ENCODE data around the gene PLSCR1. TPM values are rescaled to one million over a fixed set of nuclear protein-coding genes. Genes with fewer than 3 reads are reported as not detected.
"Not testable (repeated sequence)": the region's sequence is repeated elsewhere in the genome, so short reads cannot be mapped to it uniquely, and the experiment has no call there.

The PLSCR1 gene
- total RNA-seq, 1 donor from 2014 or later = 209 TPM

DNA sequence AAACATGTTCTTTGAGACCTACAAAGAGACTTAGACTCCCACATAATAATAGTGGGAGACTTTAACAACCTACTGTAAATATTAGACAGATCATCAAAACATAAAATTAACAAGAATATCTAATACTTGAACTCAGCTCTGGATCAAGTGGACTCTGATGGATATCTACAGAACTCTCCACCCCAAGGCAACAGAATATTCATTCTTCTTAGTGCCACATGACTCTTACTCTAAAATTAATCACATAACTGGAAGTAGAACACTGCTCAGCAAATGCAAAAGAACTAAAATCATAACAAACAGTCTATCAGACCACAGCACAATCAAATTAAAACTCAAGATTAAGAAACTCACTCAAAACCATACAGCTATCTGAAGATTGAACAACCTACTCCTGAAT is 59.1 kb downstream of the PLSCR1 start:
- no peak for DNase-seq (ENCODE audit: extremely low read depth, low read depth, low spot score)

DNA sequence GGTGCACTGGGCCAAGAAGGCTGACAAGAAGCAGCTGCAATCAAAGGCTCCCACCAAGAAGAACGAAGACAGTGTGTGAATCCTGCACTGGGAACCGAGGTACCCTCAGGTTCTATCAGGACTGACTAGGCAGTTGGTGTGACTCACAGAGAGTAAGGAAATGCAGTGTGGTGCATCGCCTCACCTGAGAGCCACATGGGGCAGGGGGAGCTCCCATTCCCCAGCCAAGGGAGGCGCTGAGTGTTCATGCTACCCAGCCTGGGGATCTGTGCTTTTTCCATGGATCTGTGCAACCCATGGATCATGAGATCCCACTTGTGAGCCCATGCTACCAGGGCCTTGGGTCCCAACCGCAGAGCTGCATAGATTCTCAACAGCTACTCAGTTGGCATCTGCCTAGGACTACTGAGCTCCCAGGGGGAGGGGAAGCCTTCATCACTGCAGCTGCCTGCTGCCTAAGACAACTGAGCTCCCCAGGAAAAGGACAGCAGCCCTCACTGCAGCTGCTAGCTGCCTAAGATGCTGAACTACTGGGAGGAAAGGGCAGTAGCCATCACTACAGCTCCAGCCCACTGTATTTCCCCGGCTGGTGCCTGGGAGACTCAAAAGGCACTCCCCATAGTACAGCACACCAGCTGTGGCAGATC is 68.2 kb downstream of the PLSCR1 start:
- no peak for DNase-seq (ENCODE audit: extremely low read depth, low read depth, low spot score)

DNA sequence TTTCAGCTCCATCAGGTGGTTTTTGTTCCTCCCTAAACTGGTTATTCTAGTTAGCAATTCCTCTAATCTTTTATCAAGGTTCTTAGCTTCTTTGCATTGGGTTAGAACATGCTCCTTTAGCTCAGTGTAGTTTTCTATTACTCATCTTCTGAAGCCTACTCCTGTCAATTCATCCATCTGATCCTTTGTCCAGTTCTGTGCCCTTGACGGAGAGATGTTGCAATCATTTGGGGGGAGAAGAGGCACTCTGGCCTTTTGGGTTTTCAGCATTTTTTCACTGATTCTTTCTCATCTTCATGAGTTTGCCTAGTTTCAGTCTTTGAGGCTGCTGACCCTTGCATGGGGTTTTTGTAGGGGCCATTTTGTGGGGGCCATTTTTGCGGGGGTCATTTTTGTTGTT is 69.4 kb downstream of the PLSCR1 start:
- not testable (repeated sequence) for DNase-seq (ENCODE audit: extremely low read depth, low read depth, low spot score)

DNA sequence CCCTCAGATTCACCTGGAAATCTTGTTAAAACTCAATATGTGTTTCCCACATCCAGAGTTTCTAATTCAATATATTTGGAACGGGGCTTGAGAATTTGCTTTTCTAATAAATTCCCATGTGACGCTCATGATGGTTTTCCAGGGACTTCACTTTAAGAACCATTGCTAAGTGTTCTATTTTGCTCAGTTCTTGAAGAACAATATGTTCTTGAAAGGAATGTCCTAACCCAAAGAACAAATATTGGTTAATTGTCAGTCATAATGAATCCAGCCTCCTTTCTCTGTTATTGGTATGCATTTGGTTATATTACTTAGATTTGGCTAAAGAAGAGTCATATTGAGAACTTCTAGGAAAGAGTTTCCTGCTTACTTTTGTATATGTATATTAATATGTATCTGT is 70.7 kb downstream of the PLSCR1 start:
- DNase-seq (ENCODE audit: extremely low read depth, low read depth, low spot score) = no peak

DNA sequence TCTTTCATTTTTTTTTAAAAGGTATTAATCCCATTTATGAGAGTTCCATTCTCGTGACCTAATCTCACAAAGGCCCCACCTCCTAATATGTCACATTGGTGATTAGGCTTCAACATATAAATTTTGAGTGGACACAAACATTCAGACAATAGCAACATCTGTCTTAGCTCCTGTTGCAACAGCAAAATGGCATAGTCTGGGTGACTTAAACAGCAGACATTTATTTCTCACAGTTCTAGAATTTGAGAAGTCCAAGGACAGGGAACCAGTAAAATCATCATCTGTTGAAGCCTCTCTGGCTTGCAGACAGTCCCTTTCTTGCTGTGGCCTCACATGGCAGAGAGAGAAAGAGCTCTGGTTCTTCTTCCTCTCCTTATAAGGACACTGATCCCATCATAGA is 71.8 kb downstream of the PLSCR1 start:
- DNase-seq (ENCODE audit: extremely low read depth, low read depth, low spot score) = no peak

DNA sequence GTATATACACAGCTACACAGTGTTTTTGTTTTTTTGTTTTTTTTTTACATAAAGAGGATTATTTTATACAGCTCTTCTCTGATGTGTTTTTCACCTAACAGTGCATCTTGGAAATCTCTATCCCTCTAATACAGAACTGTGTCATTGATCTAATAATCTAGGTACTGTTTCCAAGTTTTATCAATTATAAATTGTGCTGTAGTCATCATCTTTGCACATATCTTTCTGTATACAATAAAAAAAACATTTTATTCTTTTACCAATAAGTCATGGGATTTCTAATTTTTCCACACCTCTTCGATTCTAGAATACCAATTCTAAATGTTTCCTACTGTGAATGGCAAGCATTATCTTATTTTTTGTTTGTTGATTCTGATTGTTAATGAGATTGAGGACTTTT is 73.4 kb downstream of the PLSCR1 start:
- DNase-seq (ENCODE audit: extremely low read depth, low read depth, low spot score) = no peak

DNA sequence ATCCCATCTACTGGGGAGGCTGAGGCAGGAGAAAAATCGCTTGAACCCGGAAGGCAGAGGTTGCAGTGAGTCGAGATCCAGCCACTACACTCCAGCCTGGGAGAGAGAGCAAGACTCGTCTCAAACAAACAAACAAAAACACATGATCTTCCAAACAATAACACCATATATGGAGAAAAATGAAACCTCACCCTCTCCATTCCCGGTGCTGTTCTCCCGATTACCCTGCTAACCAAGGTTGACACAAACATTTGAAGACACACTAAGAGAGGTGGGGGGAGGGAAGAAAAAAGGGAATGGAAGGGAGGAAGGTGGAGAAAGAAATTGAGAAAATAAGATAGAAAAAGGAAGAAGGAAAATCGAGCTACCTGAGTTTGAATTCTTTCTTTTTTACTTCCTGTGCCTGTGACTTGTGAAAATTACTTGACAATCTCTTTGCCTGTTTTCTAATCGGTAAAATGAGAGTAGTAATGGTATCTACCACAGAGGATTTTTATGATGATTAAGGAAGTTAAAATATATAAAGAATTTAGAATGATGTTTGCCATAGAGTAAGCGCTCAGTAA is 73.9 kb downstream of the PLSCR1 start:
- DNase-seq (ENCODE audit: extremely low read depth, low read depth, low spot score) = no peak

DNA sequence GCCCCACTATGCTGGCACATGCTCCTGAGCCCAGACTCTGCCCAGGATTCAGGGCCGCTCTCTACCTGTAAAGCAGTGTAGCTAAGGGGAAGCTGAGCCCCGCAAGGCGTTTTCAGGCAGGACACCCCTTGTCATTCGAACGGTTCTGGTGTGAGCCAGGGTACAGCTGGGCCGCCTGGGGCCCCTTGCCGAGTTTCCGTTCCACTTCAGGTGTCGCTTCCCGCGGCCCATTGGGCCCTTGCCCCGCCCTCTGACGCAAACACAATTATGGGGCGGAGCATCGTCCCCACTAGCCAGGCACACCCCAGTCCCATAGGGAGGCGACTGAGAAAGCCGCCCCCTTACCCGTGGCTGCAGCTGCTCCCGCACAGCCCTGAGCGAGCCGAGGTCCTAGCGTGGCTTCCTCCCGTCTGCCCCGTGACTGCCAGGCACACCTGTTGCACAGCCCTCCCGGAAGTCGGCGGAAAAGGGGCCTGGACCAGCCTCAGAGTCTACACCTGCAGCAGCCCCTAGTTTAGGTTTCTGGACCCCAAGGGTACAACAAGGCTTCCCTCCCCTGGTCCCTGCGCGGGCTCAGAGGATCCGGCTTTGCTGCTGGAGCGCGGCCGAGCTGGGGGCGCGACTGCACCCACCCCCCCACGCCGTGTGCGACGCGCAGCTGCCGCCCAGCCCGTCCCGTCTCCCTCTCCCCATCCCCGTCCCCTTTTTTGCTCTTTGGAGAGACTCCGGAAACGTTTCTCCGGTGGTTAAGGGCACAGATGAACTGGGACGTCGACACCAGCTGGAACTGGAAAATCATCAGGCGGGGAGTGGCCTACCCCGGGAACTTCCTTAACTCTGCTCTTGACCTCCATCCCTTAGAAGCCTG is 75.0 kb downstream of the PLSCR1 start, which contains the start of gene PLSCR2:
Gene PLSCR2 (minus strand): TSS at position 412 of the 868 bp plus-strand sequence. CDS start 9,657 bp downstream, outside the sequence.
- no peak for DNase-seq (ENCODE audit: extremely low read depth, low read depth, low spot score)

DNA sequence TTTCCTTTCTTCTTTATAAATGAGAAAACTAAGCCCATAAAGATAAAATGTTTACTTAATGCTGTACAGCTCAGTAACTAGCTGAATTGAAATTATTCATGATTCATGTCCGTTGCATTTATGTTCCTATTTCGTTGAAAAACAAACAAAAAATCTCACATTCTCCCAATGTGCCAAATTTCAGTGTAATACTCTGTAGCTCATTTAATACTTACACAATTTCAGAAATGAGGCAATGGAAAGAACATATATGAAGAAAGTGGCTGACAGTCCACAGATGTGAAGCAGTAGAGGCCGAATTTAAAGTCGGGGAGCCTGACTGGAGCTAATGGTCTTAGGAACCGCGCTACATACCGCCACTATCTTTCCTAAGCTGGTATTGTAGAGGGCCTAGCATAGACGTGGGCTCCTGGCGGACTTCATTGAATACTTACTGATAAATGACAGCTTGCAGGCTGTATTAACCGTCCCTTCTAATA is 75.7 kb downstream of the PLSCR1 start:
- DNase-seq (ENCODE audit: extremely low read depth, low read depth, low spot score) = no peak

DNA sequence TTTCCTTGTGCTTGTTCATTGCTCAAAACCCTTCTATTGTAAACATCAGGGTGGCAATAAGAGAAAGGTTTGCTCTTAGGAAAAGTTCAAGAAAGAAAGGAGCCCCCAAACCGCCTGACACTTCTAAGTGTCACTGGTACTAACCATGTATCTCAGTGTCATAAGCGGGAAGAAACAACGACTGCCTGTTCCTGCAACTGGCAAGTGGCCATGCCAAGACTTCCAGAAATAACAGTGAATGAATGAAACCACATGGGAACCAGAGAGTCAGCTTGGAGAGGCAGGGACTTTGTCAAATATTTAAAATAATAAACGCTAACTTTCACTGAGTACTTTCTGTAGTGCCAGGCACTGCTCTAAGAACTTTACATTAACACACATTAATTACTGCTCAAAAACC is 76.2 kb downstream of the PLSCR1 start:
- no peak for DNase-seq (ENCODE audit: extremely low read depth, low read depth, low spot score)

DNA sequence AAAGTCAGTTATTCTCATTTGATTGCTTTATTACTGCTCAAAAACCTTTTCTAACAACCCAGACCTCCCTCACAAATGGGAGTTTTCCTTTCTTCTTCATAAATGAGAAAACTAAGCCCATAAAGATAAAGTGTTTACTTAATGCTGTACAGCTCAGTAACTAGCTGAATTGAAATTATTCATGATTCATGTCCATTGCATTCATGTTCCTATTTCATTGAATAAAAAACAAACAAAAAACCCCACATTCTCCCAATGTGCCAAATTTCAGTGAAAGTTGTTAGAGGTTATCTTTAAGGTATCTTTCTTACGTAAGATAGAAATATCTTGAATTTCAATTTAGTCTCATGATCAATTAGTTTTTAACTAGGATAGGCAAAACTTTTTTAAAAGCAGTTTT is 77.8 kb downstream of the PLSCR1 start:
- DNase-seq (ENCODE audit: extremely low read depth, low read depth, low spot score) = no peak

DNA sequence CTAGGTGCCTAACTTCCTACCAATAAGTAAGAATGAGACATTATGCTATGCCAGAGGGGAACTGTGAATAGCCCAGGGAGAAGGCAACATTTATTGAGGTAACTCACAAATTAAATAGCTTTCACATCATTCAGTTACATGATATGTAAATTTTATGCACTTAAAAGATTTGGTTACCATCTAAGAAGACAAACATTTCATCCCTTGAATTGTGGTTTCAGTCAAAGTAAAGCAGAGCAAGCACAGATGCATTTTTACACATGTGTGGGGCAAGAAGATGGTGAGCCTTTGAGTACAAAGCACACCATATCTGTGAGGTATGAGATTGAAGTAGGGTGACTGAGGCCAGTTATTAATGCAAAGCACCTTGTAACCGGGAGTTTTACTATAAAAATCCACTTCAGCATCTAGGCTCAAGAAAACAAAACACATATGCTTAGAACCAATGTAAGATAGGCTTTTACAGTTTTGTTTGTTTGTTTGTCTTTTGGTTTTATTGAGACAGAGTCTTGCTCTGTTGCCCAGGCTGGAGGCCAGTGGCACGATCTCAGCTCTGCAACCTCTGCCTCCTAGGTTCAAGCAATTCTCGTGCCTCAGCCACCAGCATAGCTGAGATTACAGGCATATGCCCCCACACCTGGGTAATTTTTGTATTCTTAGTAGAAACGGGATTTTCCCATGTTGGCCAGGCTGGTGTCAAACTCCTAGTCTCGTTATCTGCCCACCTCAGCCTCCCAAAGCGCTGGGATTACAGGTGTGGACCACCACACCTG is 78.5 kb downstream of the PLSCR1 start:
- no peak for DNase-seq (ENCODE audit: extremely low read depth, low read depth, low spot score)

Other genes with a start within 250 kb of the PLSCR1 start
- not detected in 2 replicates for gene PLSCR2, start 75.0 kb downstream of the PLSCR1 start, total RNA-seq
- not detected in 2 replicates for gene PLSCR5, start 60.7 kb upstream of the PLSCR1 start, total RNA-seq

Data from glomerular endothelial cell (primary cell).